Measurements from ENCODE around the gene UBE3D. TPM values are rescaled to one million over a fixed set of nuclear protein-coding genes. Genes with fewer than 3 reads are reported as not detected.

Gene UBE3D
- total RNA-seq, 2 donors from 2014 or later, result 3.6 TPM

DNA sequence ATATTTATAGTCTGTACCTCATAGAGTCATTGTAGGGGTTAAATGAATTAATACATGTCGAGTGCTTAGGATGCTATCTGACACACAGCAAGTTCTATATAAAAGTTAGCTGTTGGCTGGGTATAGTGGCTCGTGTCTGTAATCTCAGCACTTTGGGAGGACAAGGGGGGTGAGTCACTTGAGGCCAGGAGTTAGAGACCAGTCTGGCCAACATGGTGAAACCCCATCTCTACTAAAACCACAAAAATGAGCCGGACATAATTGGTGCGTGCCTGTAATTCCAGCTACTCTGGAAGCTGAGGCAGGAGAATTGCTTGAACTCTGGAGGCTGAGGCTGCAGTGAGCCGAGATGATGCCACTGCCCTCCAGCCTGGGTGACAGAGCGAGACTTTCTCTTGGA, 222.9 kb downstream of the UBE3D start:
- no peak for DNase-seq (ENCODE audit: low spot score)
- intact Hi-C loops (cut with DNase I), result no loop called here

Other genes starting within 250 kb of the UBE3D start
- gene DOP1A, start 1.8 kb upstream of the UBE3D start, total RNA-seq, result 10 to 100 TPM; 20.5 to 21.3 TPM
- gene PGM3, start 127.4 kb upstream of the UBE3D start, total RNA-seq, result 10 to 100 TPM; 39.6 to 44.2 TPM
- 1 to 10 TPM; 3.8 to 4.7 TPM for gene RWDD2A, start 127.5 kb upstream of the UBE3D start, total RNA-seq

Data from posterior vena cava (tissue), 2 donors.